ENCODE data around the gene KL. TPM values are rescaled to one million over a fixed set of nuclear protein-coding genes. Genes with fewer than 3 reads are reported as not detected.

The KL gene
- total and polyA plus RNA-seq, 9 donors: 1.9 to 4.2 (median 2.5) TPM

DNA sequence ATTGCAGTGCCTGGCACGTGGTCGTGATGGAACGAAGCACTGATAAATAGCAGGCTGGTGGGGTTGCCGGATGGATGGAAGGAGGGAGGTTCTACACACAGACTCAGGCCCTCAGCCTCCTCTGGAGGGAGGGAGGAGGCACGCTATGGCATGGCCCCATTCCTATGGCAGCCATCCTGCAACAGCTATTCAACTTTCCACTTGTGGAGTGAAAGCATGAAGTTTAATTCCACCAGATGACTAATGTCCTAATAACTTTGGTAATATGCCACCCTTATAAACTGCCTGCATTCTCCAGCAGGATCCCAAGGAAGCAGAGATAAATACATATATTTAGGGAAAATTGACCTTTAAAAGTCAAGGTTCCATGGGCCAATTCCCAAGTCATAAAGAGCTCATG, 92.4 kb downstream of the KL start:
- H3K4me1 ChIP-seq (ENCODE audit: control insufficient read depth, insufficient read depth, low read length): peaks cover 16% of the 10 kb centered on the region
- no peak overlapping the region for H3K27ac ChIP-seq (ENCODE audit: low read length)
- H3K9me3 ChIP-seq (replicated peaks; ENCODE audit: control insufficient read depth, low read depth, low read length): no peaks in the 10 kb centered on the region

DNA sequence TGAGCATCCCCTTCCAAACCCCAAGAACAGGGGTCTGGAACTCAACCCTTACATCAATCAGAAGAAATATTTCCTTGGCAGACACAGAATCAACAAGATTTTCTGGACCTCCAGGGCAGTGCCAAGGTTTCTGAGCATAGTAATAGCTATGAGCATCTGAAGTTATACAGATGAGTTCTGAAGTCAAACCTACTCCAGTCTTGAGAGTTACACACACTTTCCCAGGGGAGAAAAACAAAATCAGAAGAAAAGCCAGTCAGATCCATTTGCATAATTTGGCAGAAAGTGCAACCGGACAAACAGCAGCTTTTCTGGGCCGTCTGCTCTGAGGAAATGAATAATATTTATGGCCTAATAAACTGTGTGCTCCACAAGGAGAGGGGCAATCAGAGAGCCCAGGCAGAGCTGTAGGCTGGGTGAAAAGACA, 93.1 kb downstream of the KL start:
- Histone ChIP-seq H3K27ac (ENCODE audit: low read length) (no peak overlapping the region), H3K36me3 (ENCODE audit: control insufficient read depth, insufficient read depth, low read length) (peaks cover 84% of the 10 kb centered on the region), H3K9me3 (replicated peaks; ENCODE audit: control insufficient read depth, low read depth, low read length) (no peaks in the 10 kb centered on the region), H3K4me1 (ENCODE audit: control insufficient read depth, insufficient read depth, low read length) (peaks cover 16% of the 10 kb centered on the region), H3K4me3 (ENCODE audit: low read length) (no peak overlapping the region), H3K27me3 (ENCODE audit: control insufficient read depth, insufficient read depth, low read length) (no peaks in the 10 kb centered on the region)
- no peak for DNase-seq
- WGBS (ENCODE audit: insufficient coverage): 28% methylated on average over 2 of the region's 2 CpGs

More for the DNA sequence above, 92.4 kb downstream of the KL start:
- H3K27me3 ChIP-seq (ENCODE audit: control insufficient read depth, insufficient read depth, low read length): no peaks in the 10 kb centered on the region
- 100% methylated on average over 2 of the region's 5 CpGs for WGBS (ENCODE audit: insufficient coverage)
- no peak overlapping the region for H3K4me3 ChIP-seq (ENCODE audit: low read length)
- DNase-seq: no peak
- H3K36me3 ChIP-seq (ENCODE audit: control insufficient read depth, insufficient read depth, low read length): peaks cover 78% of the 10 kb centered on the region

DNA sequence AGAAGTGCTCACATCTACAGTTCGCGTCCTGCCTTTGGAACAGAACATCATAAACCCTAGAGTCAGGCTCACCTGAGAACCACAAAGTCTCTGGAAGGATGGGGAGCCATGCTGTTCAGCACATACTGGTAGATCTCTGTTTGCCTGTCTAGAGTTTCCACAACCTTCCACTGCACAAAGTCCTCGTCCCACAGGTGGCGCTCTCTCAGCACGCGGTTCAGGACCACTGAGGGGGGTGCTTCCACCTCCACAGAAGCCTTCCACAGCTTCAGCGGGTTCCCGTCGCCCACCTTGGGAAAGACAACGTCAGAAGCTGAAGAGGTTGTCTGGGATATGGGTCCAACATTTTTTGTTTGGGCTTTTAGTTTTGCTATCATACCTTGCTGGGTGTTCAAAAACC, 93.6 kb downstream of the KL start:
- H3K27ac ChIP-seq (ENCODE audit: low read length): no peak overlapping the region
- DNase-seq: no peak
- no peaks in the 10 kb centered on the region for H3K9me3 ChIP-seq (replicated peaks; ENCODE audit: control insufficient read depth, low read depth, low read length)
- peaks cover 84% of the 10 kb centered on the region for H3K36me3 ChIP-seq (ENCODE audit: control insufficient read depth, insufficient read depth, low read length)
- H3K4me3 ChIP-seq (ENCODE audit: low read length): no peak overlapping the region
- peaks cover 16% of the 10 kb centered on the region for H3K4me1 ChIP-seq (ENCODE audit: control insufficient read depth, insufficient read depth, low read length)
- 85% methylated on average over 3 of the region's 10 CpGs for WGBS (ENCODE audit: insufficient coverage)
- no peaks in the 10 kb centered on the region for H3K27me3 ChIP-seq (ENCODE audit: control insufficient read depth, insufficient read depth, low read length)

DNA sequence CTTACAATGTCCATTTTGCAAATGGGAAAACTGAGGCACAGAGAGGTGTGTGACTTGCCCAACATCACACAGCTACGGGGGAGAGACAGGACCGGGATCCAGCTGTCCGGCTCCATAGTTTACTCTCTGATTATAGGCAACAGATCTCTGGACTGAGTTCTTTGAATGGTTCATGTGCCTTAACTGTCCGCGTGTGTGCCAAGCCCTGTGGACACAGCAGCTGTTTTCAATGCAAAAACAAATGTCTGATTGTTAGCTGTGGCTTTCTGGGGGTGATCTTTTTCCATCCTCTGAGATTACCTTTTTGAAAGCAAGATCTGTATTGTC, 94.1 kb downstream of the KL start:
- Histone ChIP-seq H3K4me3 (ENCODE audit: low read length) (no peak overlapping the region), H3K27ac (ENCODE audit: low read length) (no peak overlapping the region), H3K4me1 (ENCODE audit: control insufficient read depth, insufficient read depth, low read length) (peaks cover 16% of the 10 kb centered on the region), H3K9me3 (replicated peaks; ENCODE audit: control insufficient read depth, low read depth, low read length) (no peaks in the 10 kb centered on the region), H3K36me3 (ENCODE audit: control insufficient read depth, insufficient read depth, low read length) (peaks cover 88% of the 10 kb centered on the region), H3K27me3 (ENCODE audit: control insufficient read depth, insufficient read depth, low read length) (no peaks in the 10 kb centered on the region)
- no peak for DNase-seq
- 86% methylated on average over 2 of the region's 5 CpGs for WGBS (ENCODE audit: insufficient coverage)

DNA sequence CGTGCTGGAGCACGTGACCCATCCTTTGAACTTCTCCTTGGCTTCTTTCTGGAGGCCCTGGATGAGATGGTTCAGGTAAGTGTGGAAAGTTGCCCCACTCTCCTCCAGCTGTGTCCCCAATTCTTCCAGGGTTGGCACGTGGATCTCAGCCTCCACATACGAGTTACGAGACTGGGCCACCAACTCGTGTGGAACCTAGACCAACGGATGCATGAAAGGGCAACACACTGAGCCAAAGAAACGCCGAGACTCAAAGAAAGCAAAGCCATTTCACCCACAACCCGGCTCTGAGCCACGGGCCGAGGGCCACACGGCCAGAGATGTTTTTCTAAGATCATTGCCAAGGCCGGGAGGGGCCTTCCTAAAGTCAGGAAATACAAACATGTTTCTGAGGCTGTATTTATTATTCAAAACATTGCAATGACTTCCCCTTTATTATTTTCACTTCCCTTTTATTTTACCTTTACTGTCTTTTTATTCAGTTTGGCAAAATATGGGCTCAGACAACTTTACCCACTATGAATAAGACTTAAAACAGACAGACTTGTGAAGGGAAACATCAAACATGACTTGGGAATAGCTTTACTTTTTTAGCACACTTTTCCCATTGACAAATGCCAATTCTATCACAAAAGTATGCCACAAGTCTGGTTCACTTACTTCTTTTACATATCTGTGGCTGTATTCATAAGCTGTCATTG, 94.6 kb downstream of the KL start:
- 89% methylated on average over 8 of the region's 14 CpGs for WGBS (ENCODE audit: insufficient coverage)
- Histone ChIP-seq H3K4me3 (ENCODE audit: low read length) (no peak overlapping the region), H3K36me3 (ENCODE audit: control insufficient read depth, insufficient read depth, low read length) (peaks cover 88% of the 10 kb centered on the region), H3K27me3 (ENCODE audit: control insufficient read depth, insufficient read depth, low read length) (no peaks in the 10 kb centered on the region), H3K9me3 (replicated peaks; ENCODE audit: control insufficient read depth, low read depth, low read length) (no peaks in the 10 kb centered on the region), H3K27ac (ENCODE audit: low read length) (no peak overlapping the region), H3K4me1 (ENCODE audit: control insufficient read depth, insufficient read depth, low read length) (peaks cover 16% of the 10 kb centered on the region)
- peak; percentile 54 for DNase-seq

DNA sequence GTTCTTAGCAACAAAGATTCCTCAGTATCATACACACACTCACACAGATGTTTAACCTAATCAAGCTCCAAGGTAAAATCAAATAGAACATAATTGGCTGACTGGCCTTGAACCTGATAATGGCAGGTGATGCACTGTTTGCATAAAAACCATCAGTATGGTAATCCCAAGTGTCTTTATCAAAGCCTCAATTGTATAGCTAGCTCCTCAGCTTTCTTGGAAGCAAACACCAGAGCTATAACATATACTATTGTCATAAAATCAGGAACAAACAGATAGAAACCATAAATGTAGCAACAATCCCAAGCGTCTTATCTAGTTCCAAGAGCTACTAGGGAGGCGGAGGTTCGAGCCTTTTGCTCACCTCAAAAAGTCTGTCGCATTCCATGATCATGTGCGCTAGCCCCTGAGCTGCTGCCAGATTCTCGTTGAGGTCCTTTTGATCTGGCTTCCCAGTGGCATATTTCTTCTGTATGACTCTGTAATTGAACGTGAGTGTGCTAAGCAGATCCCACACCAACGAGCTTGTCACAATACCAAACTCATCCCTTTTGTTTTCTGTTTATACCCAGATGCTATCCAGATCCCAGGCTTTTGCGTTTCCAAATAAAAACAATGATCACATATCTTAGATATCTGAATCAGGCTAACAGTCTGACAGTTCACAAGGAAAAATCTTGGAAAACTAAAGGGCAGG, 95.3 kb downstream of the KL start:
- H3K36me3 ChIP-seq (ENCODE audit: control insufficient read depth, insufficient read depth, low read length): peaks cover 84% of the 10 kb centered on the region
- no peak overlapping the region for H3K27ac ChIP-seq (ENCODE audit: low read length)
- H3K4me3 ChIP-seq (ENCODE audit: low read length): no peak overlapping the region
- no peaks in the 10 kb centered on the region for H3K27me3 ChIP-seq (ENCODE audit: control insufficient read depth, insufficient read depth, low read length)
- 64% methylated on average over 5 of the region's 9 CpGs for WGBS (ENCODE audit: insufficient coverage)
- H3K9me3 ChIP-seq (replicated peaks; ENCODE audit: control insufficient read depth, low read depth, low read length): no peaks in the 10 kb centered on the region
- DNase-seq: peak; percentile 73
- H3K4me1 ChIP-seq (ENCODE audit: control insufficient read depth, insufficient read depth, low read length): peaks cover 16% of the 10 kb centered on the region

DNA sequence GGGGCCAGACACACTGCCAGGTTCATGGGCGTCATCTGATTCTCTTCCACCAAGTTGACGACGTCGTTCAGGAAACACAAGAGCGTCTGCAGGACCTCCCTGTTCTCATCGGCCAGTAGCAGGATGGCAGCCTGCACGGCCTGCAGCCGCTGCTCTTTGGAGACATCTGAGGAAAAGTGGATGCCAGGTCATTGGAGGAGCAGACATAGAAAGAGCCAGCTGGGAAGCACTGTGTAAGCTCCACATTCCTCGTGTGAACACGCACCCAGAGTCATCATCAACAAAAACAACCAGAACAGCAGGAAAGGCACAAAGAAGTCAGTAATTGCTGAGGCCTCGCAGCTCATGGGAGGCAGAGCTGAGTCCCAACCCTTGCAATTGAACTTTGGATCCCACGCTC, 96.5 kb downstream of the KL start:
- no peaks in the 10 kb centered on the region for H3K27me3 ChIP-seq (ENCODE audit: control insufficient read depth, insufficient read depth, low read length)
- peaks cover 14% of the 10 kb centered on the region for H3K4me1 ChIP-seq (ENCODE audit: control insufficient read depth, insufficient read depth, low read length)
- peaks cover 75% of the 10 kb centered on the region for H3K36me3 ChIP-seq (ENCODE audit: control insufficient read depth, insufficient read depth, low read length)
- 70% methylated on average over 10 of the region's 12 CpGs for WGBS (ENCODE audit: insufficient coverage)
- no peak for DNase-seq
- no peak overlapping the region for H3K4me3 ChIP-seq (ENCODE audit: low read length)
- H3K9me3 ChIP-seq (replicated peaks; ENCODE audit: control insufficient read depth, low read depth, low read length): no peaks in the 10 kb centered on the region
- H3K27ac ChIP-seq (ENCODE audit: low read length): no peak overlapping the region

DNA sequence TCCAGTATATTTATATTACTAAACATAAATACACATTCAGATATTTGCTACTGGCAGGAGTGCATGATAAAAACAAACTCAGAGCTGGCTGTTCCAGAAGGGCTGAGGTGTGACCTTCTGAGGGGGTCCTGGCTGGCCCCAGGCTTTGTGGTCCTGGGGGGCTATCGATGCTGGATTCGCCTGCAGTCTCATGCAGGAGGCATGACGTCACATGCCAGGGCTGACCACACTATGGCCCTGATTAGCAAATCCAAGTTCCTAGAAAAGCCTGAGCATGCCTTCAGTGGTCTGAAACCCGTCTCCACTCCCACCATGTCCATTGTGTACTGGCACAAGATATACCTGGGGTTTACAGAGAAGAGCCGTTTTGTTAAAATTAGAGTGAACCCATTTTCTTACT, 97.9 kb downstream of the KL start:
- H3K36me3 ChIP-seq (ENCODE audit: control insufficient read depth, insufficient read depth, low read length): peaks cover 74% of the 10 kb centered on the region
- H3K27ac ChIP-seq (ENCODE audit: low read length): no peak overlapping the region
- WGBS (ENCODE audit: insufficient coverage): 83% methylated on average over 3 of the region's 5 CpGs

DNA sequence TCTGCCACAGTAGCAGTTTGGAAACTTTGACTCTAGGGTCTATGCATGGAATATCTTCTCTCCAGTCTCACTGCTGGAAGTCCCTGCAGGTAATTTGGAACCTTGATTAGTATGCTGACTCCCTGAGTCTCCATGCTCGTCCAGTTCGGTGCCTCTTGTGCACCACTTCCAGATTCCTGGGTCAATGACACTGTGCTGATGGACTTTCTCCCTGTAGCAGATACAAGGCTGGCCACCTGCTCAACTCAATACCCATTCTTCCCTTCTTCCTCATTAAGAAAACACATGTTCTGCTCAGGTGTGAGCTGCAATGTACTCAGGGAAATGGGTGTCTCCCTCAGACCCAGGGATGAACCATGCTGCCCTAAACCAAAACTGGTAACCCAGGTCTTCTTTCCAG, 99.1 kb downstream of the KL start:
- no peak for DNase-seq
- Histone ChIP-seq H3K27me3 (ENCODE audit: control insufficient read depth, insufficient read depth, low read length) (no peaks in the 10 kb centered on the region), H3K36me3 (ENCODE audit: control insufficient read depth, insufficient read depth, low read length) (peaks cover 68% of the 10 kb centered on the region), H3K4me3 (ENCODE audit: low read length) (no peak overlapping the region), H3K27ac (ENCODE audit: low read length) (no peak overlapping the region), H3K4me1 (ENCODE audit: control insufficient read depth, insufficient read depth, low read length) (peaks cover 14% of the 10 kb centered on the region), H3K9me3 (replicated peaks; ENCODE audit: control insufficient read depth, low read depth, low read length) (no peaks in the 10 kb centered on the region)
- WGBS (ENCODE audit: insufficient coverage): 89% methylated on average over 2 of the region's 2 CpGs

More for the DNA sequence above, 97.9 kb downstream of the KL start:
- Histone ChIP-seq H3K9me3 (replicated peaks; ENCODE audit: control insufficient read depth, low read depth, low read length) (no peaks in the 10 kb centered on the region), H3K27me3 (ENCODE audit: control insufficient read depth, insufficient read depth, low read length) (no peaks in the 10 kb centered on the region), H3K4me1 (ENCODE audit: control insufficient read depth, insufficient read depth, low read length) (peaks cover 16% of the 10 kb centered on the region), H3K4me3 (ENCODE audit: low read length) (no peak overlapping the region)
- DNase-seq: no peak
